GM19452 (cell line): ENCODE results near the gene LCN15.
"Not testable (repeated sequence)": the region's sequence is repeated elsewhere in the genome, so short reads cannot be mapped to it uniquely, and the experiment has no call there.

Experiments
- ATAC-seq: cut with Tn5 transposase; IDR thresholded peaks from one replicate; pipeline ENCODE4 v1.9.1; 2021; ENCODE audit not compliant: unreplicated experiment

LCN15 gene

DNA sequence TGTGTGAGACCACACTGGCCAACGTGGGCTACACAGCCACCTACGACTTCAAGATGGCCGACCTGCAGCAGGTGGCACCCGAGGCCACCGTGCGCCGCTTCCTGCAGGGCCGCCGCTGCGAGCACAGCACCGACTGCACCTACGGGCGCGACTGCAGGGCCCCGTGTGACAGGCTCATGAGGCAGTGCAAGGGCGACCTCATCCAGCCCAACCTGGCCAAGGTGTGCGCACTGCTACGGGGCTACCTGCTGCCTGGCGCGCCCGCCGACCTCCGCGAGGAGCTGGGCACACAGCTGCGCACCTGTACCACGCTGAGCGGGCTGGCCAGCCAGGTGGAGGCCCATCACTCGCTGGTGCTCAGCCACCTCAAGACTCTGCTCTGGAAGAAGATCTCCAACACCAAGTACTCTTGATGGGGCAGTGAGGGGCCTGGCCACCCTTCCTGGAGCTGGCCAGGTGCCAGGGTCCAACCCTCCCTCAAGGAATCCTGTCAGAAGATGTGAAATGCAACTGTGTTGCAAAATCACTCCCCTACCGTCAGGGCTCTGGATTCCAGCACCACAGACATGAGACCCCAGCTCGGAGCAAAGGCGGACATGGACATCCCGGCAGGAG is 40.8 kb downstream of the LCN15 start:
- ATAC-seq: no peak

DNA sequence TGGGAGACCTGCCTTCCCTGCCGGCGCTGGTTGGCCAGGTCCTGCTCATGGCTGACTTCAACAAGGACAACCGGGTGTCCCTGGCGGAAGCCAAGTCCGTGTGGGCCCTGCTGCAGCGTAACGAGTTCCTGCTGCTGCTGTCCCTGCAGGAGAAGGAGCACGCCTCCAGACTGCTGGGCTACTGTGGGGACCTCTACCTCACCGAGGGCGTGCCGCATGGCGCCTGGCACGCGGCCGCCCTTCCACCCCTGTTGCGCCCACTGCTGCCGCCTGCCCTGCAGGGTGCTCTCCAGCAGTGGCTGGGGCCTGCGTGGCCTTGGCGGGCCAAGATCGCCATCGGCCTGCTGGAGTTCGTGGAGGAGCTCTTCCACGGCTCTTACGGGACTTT is 41.4 kb downstream of the LCN15 start:
- ATAC-seq: no peak

GRCh38 chr9:136722093-136722968 is 42.0 kb downstream of the LCN15 start:
- ATAC-seq: no peak

- no peak for ATAC-seq
These were observed 42.8 kb downstream of the LCN15 start for GRCh38 chr9:136721339-136722092.

- ATAC-seq: no peak
These were observed 43.4 kb downstream of the LCN15 start for GRCh38 chr9:136720898-136721338.

DNA sequence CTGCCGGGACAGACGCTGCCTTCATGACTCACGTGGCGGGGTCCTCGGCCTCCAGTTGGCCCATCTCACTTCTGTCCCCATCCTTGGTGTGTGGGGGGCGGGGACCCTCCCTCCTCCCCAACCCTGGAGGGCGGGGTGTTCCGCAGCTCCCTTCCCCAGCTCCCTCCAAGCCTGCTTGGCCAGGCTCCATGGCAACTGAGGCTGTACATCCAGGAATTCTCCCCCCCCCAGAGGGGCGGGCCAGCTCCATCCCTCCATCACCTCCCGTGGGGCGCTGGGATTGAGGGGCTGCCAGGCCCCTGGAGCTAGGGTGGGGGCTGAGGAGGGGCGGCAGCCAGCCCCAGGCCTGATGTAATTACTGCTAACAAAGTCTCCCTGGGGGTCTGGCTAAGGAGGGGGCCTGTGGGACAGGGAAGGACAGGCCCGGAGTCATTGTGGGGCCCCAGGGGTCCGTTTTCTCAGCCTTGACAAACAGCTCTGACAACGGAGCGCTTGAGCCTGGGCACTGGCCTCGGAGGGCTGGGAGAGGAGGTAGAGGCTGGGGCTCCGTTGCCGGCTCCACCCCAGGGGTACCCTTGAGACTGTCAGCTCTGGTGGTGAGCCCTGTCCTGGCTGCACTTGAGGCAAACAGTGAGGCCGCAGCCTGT is 43.9 kb downstream of the LCN15 start:
- ATAC-seq: no peak

DNA sequence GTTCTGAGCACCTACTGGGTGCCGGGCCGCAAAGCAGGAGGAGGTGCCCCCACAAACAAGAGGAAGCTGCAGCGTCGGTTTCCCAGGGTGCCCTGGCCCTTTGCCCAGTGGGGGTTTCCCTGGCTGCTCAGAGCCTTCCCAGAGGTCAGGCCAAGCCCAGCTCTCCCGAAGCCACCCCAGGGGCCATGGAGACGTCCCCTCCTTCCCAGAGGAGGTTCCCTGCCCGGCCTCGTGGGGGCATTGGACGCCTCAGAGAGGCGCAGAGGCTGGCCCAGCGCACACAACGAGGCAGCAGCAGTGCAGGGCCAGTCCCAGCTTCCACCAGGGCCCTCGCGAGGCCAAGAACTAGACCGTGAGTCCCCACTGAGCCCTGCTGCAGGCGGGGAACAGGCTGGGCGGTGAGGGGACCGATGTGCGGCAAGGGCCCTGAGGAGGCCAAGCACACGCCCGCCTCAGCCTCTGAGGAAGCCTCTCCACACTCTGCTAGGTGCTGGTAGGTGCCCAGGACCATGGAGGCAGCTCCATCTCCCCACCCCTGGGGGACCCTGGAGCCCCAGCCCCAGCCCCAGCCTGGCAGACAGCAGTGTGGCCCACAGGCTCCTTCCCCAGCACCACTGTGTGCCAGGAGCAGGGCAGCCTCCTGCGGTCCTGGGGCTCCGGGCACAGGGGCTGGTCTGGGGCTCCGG is 45.0 kb downstream of the LCN15 start:
- no peak for ATAC-seq

DNA sequence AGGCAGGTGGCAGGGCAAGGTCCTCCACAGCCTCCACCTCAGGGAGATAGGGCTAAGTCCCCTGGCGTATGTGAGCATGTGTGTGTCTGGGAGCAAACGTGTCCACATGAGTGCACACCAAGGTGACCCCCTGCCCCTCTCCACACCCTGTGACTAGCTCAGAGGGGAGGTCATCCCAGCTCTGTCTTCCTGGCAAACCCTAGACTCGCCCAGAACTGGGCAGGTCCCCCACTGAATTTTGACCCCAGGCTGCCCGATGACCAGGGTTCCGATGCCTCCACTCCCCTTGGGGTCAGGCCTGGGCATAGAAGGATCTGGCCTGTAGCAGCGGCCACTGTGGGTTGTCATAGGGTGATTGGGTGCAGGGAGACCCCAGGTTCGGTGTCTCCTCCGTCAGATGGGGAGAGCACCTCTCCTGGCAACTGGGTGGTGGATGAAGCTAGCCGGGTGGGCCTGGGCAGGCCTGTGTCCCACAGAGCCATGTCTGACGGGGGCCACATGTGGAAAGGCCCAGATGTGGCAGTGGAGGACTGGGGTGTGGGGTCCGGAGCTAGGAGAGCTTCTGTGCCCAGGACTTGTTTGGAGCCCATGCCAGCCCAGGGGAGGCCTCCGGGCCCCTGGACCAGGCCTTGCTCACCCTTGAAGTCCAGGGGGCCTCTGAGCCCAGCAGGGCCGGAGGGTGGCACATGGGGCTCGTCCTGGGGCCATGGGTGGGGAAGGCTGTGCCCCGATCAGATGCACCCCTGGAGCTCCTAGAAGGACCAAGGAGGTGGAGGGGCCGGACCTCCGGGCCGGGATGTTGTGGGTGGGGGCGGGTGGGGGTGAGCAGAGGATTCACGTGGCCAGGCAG is 45.7 kb downstream of the LCN15 start:
- no peak for ATAC-seq

DNA sequence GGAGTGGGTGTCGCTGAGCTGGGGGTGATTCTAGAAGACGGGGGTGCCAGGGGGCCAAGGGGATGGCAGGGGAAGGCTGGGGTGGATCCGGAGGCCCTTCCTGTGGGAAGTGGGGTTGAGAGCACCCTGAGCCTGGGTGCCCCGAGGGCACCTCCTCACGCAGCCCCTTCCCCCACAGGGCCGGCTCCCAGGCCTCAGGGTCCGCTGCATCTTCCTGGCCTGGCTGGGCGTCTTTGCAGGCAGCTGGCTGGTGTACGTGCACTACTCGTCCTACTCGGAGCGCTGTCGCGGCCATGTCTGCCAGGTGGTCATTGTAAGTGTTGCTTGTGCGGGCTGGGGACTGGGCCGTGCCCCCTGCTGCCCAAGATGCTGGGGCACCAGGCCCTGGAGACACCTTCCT is 46.9 kb downstream of the LCN15 start:
- ATAC-seq: no peak

- no peak for ATAC-seq
These were observed 49.4 kb downstream of the LCN15 start for GRCh38 chr9:136714893-136715274.

DNA sequence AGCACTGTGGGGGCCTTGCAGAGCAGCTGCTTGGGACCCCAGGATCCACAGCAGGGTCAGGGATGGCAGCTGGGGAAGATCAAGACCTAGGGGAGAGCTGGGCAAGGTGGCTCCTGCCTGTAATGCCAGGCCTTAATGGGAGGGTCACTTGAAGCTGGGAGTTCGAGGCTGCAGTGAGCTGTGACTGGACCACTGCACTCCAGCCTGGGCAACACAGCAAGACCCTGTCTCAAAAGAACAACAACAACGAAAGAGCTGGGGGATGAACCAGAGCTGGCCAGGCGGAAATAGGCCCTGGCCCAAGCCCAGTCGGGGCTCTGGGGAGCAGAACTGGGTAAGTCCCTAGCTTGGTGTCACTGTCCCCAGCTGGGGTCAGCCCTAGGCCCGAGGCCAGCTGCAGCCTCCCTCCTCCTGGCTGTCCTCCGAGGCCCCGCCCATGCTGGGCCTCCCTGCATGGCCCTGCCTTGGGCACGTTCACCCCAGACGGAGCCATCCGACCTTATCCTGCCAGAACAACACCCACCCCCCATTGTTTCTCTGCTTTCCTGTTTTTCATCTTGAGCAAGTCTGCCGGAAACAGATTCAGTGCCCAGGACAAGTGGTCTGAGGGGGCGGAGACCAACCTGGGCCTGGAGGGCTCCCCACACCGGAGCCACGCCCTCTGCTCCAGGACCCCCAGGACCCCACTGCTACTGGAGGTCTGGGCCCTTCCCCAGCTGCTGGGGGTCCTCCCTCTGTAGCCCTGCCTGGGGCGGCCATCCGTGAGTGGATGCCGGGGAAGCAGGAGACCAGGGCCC is 50.0 kb downstream of the LCN15 start:
- no peak for ATAC-seq

GRCh38 chr9:136713550-136713949 is 50.8 kb downstream of the LCN15 start:
- ATAC-seq: no peak

DNA sequence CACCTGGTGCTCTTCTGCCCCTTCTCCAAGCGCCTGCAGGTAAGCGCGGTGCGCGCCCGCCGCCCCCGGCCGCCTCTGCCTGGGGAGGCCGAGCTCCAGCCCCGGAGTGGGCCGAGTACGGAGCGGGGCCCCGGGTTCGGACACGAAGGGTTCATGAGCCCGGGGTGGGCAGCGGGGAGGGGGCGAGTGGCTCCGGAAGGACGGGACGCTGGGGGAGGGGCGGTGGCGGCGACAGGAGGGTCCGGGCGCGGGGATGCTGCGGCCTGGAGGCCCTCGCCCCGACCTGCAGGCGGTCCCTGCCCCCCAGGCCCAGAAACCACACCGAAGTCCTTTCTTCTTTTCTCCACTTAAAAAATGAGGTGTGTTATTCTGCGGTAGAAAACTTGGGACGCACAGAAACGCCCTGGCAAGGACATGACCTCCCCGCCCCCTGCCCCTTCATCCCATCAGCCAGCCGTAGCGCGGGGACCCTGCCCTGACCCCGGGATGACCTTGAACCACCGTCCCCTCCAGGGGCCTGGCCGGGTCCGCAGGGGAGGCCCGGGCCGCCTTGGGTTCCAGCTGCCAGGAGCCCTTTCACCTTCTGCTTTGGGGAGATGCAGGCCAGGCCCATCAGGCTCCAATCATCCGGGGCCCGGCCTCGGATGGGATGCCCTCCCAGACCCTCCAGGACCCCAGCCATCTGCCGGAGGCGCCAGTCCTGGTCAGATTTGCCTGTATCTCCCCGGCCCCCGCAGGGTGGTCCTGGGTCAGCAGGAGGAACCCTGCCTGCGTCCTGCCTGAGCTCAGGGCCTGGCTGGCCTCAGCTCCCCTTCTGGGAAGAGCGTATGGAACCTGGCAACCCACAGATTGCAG is 51.4 kb downstream of the LCN15 start:
- no peak for ATAC-seq

- no peak for ATAC-seq
These were observed 52.3 kb downstream of the LCN15 start, which contains the start of gene DIPK1B for GRCh38 chr9:136711751-136712689. Gene DIPK1B (plus strand): TSS chr9:136712572. CDS start chr9:136712666, 94 bp downstream.

- ATAC-seq: not testable (repeated sequence)
These were observed 53.1 kb downstream of the LCN15 start for GRCh38 chr9:136711219-136711648.

DNA sequence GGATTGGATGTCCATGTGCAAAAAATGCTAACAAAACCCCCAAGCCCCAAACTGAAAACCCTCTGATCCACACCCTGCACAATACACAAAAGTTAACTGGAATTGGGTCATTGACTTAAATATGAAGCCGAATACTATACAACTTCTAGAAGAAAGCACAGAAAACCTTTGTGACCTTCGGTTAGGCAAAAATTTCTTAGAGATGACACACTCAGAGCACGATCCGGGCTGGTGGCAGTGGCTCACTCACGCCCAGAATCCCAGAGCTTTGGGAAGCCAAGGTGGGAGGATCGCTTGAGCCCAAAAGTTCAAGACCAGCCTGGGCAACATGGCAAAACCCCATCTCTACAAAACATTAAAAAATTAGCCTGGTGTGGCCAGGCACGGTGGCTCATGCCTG is 53.8 kb downstream of the LCN15 start:
- ATAC-seq: no peak
